ENCODE results near the gene GPR173.

DNA sequence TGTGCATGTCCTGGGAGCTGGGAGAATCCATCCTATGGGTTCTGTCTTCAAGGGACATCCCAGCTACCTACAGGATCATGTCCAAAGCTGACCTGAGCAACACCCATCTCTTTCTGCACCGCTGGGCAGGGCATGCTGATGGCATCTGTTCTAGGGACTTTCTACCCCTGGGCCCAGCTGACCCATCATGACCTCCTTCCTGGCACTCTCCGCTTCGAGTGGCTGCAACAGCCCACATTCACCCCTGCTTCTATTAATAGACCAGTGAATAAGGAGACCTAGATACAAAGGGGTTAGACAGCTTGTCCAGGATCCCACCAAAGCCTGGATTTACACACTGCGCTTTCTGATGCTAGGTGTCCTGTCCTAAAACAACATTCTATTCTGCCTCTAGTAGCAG is 44.6 kb upstream of the GPR173 start:
- TF ChIP-seq, protein P1, sequence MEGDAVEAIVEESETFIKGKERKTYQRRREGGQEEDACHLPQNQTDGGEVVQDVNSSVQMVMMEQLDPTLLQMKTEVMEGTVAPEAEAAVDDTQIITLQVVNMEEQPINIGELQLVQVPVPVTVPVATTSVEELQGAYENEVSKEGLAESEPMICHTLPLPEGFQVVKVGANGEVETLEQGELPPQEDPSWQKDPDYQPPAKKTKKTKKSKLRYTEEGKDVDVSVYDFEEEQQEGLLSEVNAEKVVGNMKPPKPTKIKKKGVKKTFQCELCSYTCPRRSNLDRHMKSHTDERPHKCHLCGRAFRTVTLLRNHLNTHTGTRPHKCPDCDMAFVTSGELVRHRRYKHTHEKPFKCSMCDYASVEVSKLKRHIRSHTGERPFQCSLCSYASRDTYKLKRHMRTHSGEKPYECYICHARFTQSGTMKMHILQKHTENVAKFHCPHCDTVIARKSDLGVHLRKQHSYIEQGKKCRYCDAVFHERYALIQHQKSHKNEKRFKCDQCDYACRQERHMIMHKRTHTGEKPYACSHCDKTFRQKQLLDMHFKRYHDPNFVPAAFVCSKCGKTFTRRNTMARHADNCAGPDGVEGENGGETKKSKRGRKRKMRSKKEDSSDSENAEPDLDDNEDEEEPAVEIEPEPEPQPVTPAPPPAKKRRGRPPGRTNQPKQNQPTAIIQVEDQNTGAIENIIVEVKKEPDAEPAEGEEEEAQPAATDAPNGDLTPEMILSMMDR (IDR thresholded peaks at IDR 0.05), result no peak
- TF ChIP-seq POLR2A (IDR thresholded peaks at IDR 0.05), result no peak
